HG03139 (cell line): ENCODE data around the gene CCL27.
"Not testable (repeated sequence)": the region's sequence is repeated elsewhere in the genome, so short reads cannot be mapped to it uniquely, and the experiment has no call there.

Experiments used
- ATAC-seq: cut with Tn5 transposase; IDR thresholded peaks from one replicate; pipeline ENCODE4 v1.9.1; 2021; ENCODE audit not compliant: unreplicated experiment

CCL27 gene

DNA sequence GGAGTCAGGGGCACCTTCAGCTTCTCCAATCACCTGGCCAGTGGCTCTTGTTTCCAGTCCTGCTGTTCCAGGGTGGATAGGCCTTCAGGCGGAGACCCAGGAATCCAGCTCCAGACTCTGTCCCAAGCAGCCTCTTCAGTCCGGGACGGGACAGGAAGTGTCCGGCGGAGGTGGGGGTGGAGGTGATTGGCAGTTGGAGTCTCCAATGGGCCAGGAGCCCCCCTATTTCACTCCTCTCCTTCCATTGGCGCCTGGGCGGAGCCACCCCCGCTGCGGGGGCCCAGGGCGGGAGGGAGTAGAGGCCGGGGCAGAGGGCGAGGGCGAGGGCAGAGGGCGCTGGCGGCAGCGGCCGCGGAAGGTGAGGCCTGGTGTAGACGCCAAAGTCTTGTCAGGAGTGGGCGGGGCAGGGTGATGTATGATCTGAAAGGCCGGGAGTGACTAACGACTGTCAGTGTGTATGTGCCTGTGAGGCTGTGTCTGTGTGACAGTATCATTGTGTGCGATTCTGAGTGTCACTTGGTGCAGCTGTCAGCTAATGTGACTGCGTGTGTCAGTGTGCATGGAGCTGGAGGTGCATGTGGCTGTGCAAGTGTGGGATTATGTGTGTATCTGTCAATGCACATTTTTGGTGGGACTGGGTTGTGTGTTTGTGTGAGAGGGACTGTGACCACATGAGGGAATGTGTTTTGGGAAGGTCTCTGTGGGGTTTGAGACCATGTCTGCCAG is 10.4 kb downstream of the CCL27 start, which contains the start of gene IL11RA:
Gene IL11RA (plus strand): TSS at position 310 of the 726 bp plus-strand sequence. CDS start 3,033 bp downstream, outside the sequence.
- no peak for ATAC-seq

DNA sequence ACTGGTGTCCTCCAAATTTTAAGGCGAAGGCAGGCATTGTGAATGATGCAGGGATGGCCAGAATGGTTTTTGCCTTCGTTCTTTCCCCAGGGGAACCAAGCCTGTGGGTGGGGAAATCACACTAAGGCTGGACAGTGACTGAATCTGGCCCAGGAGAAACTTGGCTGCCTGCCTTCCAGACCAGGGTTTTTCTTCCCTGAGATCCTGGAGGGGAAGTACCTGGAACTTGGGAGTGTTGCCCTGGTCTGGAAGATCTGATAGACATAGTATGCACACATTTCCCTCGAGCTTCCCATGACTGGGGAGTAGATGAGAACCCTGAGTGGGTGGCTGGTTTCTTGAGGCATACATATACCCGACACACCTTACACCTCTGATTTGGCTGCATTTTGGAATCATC is 11.1 kb downstream of the CCL27 start:
- no peak for ATAC-seq

DNA sequence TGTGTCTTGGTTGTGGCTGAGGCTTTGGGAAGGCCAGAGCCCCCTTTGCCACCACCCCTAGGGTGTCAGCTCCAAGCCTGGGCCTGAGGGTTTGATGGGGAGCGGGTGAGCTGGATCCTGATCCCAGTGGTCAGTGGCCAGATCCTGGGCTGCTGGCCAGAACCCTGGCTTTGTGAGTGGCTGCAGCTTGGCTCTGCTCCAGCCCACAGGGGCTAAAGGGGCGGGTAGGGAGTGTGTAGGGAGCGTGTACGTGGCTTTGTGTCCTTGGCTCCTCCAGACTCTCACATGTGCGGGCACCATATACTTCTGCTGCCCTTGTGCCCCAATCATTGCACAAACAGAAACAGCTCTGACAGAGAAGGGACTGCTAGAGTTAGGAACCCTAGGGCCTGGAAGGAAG is 11.6 kb downstream of the CCL27 start:
- no peak for ATAC-seq

DNA sequence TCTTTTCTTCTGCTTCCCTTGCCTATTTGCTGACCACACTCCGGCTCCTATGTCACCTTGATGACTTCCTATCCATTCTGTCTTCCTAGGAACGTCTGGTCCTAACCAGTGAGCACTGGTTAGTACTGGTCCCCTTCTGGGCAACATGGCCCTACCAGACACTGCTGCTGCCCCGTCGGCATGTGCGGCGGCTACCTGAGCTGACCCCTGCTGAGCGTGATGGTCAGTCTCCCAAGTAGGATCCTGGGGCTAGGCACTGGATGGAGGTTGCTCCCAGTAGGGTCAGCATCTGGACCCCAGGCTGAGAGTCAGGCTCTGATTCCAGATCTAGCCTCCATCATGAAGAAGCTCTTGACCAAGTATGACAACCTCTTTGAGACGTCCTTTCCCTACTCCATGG is 13.8 kb downstream of the CCL27 start:
- no peak for ATAC-seq

DNA sequence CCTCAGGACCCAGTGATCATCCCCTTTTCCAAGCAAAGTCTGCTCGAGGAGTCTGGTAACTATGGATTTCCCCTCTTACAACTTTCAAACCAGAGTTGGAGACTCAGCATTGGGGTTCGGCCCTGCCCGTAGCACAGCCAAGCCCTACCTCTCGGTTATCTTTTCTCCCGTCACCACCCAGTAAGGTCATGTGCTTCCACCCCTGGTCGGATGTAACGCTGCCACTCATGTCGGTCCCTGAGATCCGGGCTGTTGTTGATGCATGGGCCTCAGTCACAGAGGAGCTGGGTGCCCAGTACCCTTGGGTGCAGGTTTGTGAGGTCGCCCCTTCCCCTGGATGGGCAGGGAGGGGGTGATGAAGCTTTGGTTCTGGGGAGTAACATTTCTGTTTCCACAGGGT is 14.8 kb downstream of the CCL27 start:
- ATAC-seq, result no peak

DNA sequence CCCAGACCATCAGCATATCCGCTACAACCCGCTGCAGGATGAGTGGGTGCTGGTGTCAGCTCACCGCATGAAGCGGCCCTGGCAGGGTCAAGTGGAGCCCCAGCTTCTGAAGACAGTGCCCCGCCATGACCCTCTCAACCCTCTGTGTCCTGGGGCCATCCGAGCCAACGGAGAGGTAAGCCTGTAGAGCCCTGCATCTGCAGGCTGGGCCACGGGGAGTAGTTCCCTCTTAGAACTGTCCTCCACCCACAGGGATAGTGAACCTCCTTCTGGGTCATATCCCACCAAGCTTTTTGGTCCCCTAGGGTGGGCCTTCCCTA is 15.4 kb downstream of the CCL27 start:
- ATAC-seq, result no peak

DNA sequence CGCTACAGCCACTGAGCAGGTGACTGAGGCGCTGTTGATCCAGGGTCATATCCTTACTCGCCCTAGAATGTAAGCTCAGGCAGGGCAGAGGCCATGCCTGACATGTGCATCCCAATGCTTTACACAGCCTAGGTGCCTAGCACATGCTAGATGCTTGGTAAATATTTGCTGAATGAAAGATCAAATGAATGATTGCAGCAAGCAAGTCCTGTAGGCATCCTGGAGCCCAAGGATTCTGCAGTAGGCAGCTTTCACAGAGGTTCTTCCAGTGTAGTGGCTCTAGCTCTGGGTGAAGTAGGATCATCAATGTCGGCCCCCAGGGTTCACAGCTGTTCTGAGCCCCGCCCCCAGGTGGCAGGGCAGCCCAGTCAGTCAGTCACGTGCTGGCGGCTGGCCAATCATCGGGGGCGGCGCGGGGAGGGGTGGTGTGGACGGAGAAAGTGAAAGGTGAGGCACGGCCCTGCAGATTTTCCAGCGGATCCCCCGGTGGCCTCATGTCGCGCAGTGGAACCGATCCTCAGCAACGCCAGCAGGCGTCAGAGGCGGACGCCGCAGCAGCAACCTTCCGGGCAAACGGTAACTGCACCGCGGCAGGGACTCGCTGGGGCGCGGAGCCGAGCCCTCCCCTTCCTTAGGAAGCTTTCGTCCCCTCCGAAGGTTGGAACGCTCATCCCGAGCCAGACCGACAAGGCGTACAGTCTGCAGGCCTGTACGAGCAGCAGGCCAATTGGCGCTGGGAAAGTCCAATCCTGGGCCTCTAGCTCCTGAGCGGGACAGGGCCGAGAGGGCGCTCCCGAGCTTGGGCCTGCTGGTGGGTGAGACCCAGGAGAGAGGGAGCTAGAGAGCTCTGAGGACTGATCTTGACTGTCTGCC is 16.0 kb downstream of the CCL27 start, which contains the start of gene GALT:
Gene GALT (plus strand): TSS at position 465 of the 873 bp plus-strand sequence. CDS start 30 bp downstream, at position 495.
- ATAC-seq, result peak; percentile 80

DNA sequence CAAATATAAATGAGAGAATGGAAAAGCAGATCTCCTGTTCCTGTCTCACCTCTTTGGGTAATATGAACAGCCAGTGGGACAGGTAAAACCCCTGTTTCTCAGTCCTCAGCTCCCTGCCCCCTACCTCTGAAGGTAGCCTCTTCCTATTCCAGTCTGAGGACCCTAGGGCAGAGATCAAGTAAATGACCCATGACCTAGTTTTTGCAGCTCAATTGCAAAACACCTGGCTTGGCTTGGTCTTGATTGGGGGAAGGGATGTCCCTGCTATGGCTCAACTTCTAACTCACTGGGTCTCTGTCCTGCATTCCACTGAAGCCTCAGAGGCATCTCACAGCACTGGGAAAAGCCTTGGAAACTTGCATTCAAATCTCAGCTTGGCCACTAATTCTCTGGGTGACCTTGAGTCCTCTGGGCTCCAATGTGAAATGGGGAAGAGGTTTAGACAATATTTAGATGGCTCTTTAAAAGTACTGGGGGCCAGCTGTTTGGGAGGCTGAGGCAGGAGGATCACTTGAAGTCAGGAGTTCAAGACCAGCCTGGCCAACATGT is 17.6 kb downstream of the CCL27 start:
- no peak for ATAC-seq

DNA sequence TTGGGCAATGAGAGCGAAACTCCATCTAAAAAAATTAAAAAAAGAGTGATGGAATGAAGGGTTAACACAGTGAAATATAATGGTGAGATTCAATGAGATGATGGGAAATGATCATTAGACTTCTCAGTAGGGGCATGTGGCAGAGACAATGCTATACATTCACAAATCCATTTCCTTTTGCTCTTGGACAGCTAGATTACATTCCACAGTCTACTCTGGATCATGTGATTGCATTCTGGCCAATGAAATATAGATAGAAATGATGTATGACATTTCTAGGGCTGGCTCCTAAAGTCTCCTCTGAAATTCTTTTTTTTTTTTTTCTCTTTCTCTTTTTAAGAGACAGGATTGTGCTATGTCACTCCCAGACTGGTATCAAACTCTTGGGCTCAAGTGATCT is 19.8 kb downstream of the CCL27 start:
- no peak for ATAC-seq

DNA sequence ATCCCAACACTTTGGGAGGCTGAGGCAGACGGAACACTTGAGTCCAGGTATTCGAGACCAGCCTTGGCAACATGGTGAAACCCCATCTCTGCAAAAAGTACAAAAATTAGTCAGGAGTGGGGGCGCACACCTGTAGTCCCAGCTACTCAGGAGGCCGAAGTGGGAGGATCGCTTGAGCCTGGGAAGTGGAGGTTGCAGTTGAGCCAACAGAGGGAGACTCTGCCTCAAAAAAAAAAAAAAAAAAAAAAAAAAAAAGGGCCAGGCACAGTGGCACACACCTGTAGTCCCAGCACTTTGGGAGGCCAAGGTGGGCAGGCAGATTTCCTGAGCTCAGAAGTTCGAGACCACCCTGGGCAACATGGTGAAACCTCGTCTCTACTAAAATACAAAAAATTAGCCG is 23.1 kb downstream of the CCL27 start:
- not testable (repeated sequence) for ATAC-seq

DNA sequence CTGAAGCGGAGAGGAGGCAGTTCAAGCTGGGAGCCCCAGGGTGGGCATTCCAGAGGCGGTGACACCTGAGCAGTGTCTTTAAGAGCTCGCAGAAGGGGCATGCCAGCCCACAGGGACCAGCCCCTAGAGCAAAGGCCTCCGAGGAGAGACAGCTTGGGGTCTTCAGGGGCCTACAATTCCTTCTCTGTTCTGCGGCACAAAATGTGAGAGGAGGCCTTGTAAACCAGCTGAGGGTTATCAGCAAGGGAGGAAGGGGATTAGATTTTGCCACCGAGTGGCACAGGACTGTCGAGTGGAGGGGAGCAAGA is 24.4 kb downstream of the CCL27 start:
- ATAC-seq, result no peak

DNA sequence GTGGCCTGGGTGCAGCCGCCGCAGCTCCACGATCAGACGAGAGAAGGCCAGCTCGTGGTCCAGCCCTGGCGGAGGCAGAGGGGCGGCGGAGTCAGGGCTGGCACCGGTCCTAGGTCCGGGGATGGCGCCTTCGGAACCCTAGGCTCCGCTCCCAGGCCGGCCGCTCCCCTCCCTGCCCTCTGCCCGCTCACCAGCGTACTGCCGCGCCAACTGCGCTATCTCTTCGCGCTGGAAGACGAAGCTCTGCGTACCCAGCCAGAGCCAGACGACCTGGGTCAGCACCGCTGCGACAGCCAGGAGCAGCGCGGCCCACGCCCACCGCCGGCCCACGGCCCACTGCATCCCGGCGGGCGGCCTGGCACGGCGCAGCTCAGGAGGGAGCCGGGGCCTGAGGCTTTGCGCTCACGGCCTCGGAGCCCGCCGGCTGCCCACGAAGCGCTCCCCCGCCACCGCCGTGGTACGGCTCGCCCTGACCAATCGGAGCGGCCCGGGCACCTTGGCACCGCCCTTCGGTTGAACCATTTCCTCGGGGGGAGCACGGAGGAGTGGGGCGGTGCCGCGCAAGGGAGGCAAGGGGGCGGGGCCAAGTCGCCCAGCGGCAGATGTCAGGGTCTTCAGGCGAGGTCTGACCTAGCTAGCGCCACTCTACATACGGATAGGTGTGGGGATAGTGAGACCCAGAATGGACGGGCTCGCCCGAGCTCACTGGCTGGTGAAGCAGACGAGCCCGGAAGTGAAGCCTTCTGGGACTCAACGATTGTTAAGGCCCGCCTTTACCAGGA is 24.9 kb downstream of the CCL27 start, which contains the start of gene SIGMAR1:
Gene SIGMAR1 (minus strand): TSS at position 432 of the 782 bp plus-strand sequence. CDS start 90 bp downstream, at position 342.
- peak; percentile 68 for ATAC-seq

DNA sequence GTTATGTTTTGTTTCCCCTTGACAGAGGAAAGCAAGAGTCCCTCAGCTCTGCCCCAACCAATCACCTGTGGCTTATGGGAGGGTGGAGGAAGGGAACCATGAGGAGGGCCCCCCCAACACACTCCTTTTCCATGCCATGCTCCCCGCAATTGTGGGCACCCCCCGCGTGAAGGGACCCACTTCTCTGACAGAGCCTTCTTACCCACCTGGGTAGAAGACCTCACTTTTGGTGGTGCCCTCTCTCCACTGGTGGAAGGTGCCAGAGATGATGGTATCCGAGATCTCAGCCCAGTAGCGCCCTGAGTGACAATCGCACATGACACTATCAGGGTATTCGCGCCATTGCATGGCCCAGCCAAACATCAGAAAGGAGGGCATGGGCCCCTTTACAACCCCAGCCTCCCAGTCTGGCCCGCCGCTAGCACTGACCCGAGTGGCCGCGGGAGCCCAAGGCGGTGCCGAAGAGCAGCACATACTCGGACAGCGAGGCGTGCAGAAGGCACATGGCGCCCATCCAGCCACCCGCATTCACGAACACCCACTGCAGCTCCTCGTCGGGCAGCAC is 25.6 kb downstream of the CCL27 start:
- ATAC-seq, result no peak

DNA sequence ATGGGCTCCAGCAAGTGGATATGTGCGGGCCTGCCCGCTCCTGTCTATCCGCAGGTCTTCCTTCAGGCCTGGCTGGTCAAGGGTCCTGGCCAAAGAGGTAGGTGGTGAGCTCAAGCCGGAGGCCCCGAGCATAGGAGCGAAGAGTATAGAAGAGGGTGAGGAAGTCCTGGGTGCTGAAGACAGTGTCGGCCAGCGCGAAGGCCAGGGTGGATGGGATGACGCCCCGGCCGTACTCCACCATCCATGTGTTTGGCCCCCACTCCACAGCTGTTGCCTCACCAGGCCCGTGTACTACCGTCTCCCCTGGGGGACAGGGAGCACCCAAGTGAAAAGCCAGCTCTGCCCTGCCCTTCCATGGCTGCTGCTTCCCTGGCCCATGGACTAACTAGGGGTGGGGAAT is 26.9 kb downstream of the CCL27 start:
- ATAC-seq, result no peak

DNA sequence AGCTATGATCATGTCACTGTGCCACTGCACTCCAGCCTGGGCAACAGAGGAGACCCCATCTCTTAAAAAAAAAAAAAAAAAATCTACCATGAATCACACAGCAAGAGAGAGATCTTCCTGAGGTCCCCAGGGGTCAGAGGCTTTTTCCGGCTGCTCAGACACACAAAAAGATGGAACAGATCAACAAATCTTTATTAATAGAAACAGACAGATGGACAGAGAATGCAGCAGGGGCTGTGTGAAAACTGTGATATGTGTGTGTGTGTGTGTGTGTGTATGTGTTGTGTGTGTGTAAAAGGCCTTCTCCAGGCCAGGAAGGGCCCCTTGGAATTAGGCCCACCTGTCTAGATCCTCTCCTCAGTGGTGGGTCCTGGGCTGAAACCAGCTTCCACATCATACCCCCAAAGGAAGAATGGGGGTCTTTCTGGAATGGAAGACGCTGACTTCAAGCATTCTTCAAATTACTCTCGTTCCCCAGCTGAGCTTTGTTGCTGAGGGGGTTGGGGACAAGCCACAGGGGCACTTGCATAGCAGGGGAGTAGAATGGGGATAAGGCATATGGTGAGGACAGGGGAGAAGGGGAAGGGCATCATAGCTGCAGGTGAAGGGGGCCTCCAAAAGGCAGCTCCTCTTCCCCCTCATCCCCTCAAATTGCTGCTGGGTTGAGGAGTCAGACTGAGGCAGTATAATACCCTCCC is 27.8 kb downstream of the CCL27 start:
- no peak for ATAC-seq

DNA sequence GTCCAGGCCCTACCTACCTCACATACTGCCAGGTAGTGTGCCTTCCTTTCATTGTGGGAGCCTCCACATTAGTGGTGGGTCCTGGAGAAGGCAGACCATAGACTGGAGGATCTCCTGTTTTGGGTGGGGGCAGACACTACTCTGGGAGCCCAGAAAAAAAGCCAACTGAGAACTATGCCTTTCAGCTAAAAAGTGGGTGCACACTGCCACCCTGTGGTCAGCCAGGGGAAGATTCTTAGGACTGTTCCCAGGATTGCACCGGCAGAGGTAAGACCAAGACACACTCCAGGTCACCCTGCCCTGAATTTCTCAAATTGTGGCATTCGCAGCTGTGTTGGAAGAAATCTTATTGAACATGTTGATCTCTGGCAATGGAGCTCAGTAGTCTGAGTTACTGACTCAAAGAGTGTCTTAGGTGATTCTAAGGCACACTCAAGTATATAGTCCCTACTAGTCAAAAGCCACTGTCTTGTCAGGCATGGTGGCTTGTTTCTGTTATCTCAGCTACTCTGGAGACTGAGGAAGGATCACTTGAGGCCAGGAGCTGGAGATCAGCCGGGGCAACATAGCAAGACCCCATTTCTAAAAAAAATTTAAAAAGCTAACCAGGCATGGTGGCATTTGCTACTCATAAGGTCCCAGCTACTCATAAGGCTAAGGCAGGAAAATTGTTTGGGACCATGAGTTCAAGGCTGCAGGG is 28.5 kb downstream of the CCL27 start:
- no peak for ATAC-seq

DNA sequence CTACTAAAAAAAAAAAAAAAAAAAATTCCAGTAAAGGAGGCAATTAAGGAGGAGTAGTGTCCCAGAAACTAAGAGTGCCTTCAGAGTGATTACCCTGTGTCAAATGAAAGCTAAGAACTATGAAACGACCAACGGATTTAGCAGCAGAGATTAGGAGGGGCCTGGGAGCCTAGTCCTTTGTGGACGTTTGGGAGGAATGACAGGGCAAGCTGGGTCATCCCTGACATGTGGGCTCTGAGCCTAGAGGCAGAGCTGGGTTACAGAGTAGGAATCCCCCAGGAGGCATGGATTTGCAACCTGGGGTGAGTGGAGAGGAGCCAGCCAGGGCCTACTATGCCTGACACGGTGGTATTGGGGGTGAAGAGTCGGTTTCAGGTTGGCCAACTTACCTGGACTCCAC is 29.3 kb downstream of the CCL27 start:
- no peak for ATAC-seq

DNA sequence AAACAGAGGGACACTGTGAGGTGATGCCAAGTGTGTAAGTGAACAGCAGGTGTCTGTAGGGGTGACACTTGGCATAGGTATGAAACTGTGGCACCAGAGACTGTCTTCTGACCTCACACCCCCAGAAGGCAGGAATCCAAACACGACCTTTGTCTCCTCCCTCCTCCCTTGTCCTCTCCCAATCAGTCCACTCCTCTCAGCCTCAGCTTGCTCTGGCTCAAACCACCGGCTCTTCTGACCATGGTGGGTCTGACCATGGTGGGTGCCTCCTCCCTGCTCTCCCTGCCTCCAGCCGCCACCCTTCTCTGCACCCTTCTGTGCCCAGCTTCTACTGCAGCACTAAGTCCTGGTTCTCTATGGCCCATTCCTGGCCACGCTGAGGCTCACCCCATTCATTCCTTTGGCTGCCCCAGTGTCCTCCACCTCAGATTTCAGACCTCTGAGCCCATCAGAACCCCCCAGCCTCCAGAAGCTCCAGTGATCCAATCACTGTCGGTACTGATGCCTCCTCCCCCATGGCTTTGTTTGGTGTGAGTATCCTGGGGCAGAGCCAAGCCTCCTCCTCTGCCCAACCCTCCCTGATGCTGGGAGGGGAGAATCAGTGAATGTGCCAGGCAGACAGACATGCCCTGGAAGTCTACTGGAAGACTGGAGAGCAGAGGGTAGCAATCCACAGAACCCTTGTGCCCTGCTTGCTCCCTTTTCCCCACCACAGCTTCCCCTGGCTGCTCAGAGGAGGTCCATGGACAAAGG is 31.9 kb downstream of the CCL27 start:
- no peak for ATAC-seq

DNA sequence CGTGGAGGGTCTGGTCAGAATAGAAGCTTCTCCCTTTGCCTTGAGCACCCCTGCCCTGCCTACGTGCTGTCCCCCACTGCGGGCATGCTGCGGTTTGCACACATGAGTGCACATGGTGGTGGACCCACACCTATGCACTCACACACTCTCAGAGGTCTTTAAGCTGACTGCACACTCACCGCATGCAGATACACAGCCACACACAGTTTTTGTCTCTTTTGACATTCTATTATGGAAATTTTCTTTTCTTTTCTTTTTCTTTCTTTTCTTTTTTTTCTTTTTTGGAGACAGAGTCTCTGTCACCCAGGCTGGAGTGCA is 33.0 kb downstream of the CCL27 start:
- no peak for ATAC-seq
